Mucosa of descending colon (tissue), 3 donors: ENCODE data around the gene EIF4E2. TPM values are rescaled to one million over a fixed set of nuclear protein-coding genes. Genes with fewer than 3 reads are reported as not detected.
A peak's percentile ranks its signal among the peaks of the same experiment; 100 is the strongest.

ENCODE experiments used
- ATAC-seq: fragments of 200-7000 bp; cut with Tn5 transposase; one replicate; pipeline ENCODE4 v1.9.1; 2020; ENCODE audit warnings: mild to moderate bottlenecking, moderate library complexity
- DNase-seq, 3 donors: peaks; one replicate each; pipeline ENCODE4 v3.0.0-alpha.2; 2020
- H3K36me3 ChIP-seq: fragments of 200-600 bp; one replicate; pipeline ENCODE4 v1.8.0; 2021; ENCODE audit warnings: low read depth, mild to moderate bottlenecking
- H3K4me1 ChIP-seq: fragments of 200-600 bp; one replicate; pipeline ENCODE4 v1.8.0; 2021; ENCODE audit warnings: low read depth, mild to moderate bottlenecking
- H3K4me3 ChIP-seq: fragments of 200-600 bp; one replicate; pipeline ENCODE4 v1.8.0; 2021; ENCODE audit warnings: mild to moderate bottlenecking
- H3K9me3 ChIP-seq: fragments of 200-600 bp; one replicate; pipeline ENCODE4 v1.8.0; 2021; ENCODE audit warnings: mild to moderate bottlenecking
- intact Hi-C, 2 donors: fragments of 100-400 bp; cut with DNase I in 1 of 2; cut with micrococcal nuclease in 1 of 2; formaldehyde crosslinking; loops; one replicate each; pipeline versions ENCODE4 v1.11.0 to v1.11.1; 2022; cut with DNase I, micrococcal nuclease
- total RNA-seq, 3 donors: library from RNA; stranded (reverse); fragmentation: NEBNext Ultra II Directional in 2 of 3; extraction: Animal tissue kit (Norgen Biotek cat#: 25700) in 2 of 3; gene quantifications; one replicate each; pipeline versions ENCODE4 v1.2.1 to v1.2.4, GENCODE V29; 2021 to 2023
- TF ChIP-seq, protein P1 (sequence below): fragments of 200-600 bp; IDR thresholded peaks from one replicate; pipeline ENCODE4 v1.8.0; 2022; ENCODE audit warnings: antibody characterized with exemption, mild to moderate bottlenecking
- donor health status: DM: no; HTN: no; CAD: no; lungs with moderate emphysema.
- donor health status: DM: no; HTN: no; CAD: no.
- donor health status: DM: no; HTN: yes; CAD: no.

EIF4E2 gene
- total RNA-seq, 3 donors from 2014 or later = 62.7 to 116 (median 90.9) TPM

GRCh38 chr2:232522623-232523401 lies 27.7 kb upstream of the EIF4E2 start:
- no peak for ATAC-seq
- no peak for DNase-seq
- Histone ChIP-seq H3K4me1 (peaks cover 17% of the 10 kb centered on the region), H3K36me3 (no peaks in the 10 kb centered on the region), H3K4me3 (no peak overlapping the region), H3K9me3 (no peaks in the 10 kb centered on the region)
- TF ChIP-seq, protein P1, sequence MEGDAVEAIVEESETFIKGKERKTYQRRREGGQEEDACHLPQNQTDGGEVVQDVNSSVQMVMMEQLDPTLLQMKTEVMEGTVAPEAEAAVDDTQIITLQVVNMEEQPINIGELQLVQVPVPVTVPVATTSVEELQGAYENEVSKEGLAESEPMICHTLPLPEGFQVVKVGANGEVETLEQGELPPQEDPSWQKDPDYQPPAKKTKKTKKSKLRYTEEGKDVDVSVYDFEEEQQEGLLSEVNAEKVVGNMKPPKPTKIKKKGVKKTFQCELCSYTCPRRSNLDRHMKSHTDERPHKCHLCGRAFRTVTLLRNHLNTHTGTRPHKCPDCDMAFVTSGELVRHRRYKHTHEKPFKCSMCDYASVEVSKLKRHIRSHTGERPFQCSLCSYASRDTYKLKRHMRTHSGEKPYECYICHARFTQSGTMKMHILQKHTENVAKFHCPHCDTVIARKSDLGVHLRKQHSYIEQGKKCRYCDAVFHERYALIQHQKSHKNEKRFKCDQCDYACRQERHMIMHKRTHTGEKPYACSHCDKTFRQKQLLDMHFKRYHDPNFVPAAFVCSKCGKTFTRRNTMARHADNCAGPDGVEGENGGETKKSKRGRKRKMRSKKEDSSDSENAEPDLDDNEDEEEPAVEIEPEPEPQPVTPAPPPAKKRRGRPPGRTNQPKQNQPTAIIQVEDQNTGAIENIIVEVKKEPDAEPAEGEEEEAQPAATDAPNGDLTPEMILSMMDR = no peak
- intact Hi-C loops = no loop called here

DNA sequence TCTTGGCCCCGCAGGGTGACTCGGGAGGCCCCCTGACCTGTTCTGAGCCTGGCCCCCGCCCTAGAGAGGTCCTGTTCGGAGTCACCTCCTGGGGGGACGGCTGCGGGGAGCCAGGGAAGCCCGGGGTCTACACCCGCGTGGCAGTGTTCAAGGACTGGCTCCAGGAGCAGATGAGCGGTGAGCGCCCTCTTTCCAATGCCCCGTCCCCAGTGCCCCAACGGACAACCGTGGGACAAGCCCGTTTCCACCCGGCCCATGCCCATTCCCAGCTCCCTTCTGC lies 27.1 kb upstream of the EIF4E2 start:
- DNase-seq (no peak), ATAC-seq (no peak)
- intact Hi-C loops = no loop called here
- TF ChIP-seq, protein P1 = no peak
- Histone ChIP-seq H3K4me3 (no peak overlapping the region), H3K36me3 (no peaks in the 10 kb centered on the region), H3K4me1 (peaks cover 17% of the 10 kb centered on the region), H3K9me3 (no peaks in the 10 kb centered on the region)

DNA sequence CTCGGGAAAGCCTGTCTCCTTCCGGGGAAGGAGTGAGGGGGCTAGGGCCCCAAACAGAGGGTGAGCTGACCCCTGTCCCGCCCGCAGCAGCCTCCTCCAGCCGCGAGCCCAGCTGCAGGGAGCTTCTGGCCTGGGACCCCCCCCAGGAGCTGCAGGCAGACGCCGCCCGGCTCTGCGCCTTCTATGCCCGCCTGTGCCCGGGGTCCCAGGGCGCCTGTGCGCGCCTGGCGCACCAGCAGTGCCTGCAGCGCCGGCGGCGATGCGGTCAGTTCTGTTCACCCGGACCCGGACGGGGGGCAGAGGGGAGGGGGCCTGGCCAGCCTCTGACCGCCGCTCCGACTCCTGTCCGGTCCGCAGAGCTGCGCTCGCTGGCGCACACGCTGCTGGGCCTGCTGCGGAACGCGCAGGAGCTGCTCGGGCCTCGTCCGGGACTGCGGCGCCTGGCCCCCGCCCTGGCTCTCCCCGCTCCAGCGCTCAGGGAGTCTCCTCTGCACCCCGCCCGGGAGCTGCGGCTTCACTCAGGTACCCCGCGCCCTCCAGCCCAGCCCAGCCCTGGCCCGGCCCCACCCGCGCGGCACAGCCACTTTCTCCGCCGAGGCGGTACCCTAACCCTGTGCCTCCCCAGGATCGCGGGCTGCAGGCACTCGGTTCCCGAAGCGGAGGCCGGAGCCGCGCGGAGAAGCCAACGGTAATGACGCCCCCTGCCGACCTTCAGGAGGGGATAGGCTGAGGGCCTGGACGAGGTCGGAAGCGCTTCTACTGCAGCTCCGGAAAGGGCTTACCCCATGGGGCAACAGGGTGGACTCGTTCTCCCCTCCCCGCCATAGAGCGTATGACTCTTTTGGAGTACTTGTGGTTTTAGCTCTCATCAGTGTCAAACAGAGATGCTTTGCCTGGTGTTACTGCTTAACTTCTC lies 26.5 kb upstream of the EIF4E2 start:
- intact Hi-C loops = no loop called here
- no peak for DNase-seq
- ATAC-seq = peak; percentile 48
- TF ChIP-seq, protein P1 = no peak
- Histone ChIP-seq H3K4me1 (peaks cover 17% of the 10 kb centered on the region), H3K9me3 (no peaks in the 10 kb centered on the region), H3K4me3 (no peak overlapping the region), H3K36me3 (no peaks in the 10 kb centered on the region)

- H3K36me3 ChIP-seq = no peaks in the 10 kb centered on the region
- ATAC-seq = no peak
- TF ChIP-seq, protein P1 = no peak
- intact Hi-C loops = no loop called here
- H3K9me3 ChIP-seq = no peaks in the 10 kb centered on the region
- peak in 1 of 3 donors; percentile 30 for DNase-seq
- H3K4me1 ChIP-seq = peaks cover 17% of the 10 kb centered on the region
- H3K4me3 ChIP-seq = no peak overlapping the region
Measured at GRCh38 chr2:232524771-232525170, 25.7 kb upstream of the EIF4E2 start.

DNA sequence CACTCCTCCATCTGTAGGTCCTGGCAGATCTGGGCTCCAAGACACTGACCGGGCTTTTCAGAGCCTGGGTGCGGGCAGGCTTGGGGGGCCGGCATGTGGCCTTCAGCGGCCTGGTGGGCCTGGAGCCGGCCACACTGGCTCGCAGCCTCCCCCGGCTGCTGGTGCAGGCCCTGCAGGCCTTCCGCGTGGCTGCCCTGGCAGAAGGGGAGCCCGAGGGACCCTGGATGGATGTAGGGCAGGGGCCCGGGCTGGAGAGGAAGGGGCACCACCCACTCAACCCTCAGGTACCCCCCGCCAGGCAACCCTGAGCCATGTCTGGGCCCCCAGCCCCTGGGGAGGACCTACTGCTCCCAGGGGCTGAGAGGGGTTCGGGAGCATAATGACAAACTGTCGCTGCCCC lies 25.3 kb upstream of the EIF4E2 start:
- Histone ChIP-seq H3K4me3 (no peak overlapping the region), H3K9me3 (no peaks in the 10 kb centered on the region), H3K4me1 (peaks cover 17% of the 10 kb centered on the region), H3K36me3 (no peaks in the 10 kb centered on the region)
- intact Hi-C loops = no loop called here
- TF ChIP-seq, protein P1 = no peak
- ATAC-seq (no peak), DNase-seq (peak in 1 of 3 donors; percentile 25)
